ENCODE data around the gene SEC22A.

SEC22A gene

DNA sequence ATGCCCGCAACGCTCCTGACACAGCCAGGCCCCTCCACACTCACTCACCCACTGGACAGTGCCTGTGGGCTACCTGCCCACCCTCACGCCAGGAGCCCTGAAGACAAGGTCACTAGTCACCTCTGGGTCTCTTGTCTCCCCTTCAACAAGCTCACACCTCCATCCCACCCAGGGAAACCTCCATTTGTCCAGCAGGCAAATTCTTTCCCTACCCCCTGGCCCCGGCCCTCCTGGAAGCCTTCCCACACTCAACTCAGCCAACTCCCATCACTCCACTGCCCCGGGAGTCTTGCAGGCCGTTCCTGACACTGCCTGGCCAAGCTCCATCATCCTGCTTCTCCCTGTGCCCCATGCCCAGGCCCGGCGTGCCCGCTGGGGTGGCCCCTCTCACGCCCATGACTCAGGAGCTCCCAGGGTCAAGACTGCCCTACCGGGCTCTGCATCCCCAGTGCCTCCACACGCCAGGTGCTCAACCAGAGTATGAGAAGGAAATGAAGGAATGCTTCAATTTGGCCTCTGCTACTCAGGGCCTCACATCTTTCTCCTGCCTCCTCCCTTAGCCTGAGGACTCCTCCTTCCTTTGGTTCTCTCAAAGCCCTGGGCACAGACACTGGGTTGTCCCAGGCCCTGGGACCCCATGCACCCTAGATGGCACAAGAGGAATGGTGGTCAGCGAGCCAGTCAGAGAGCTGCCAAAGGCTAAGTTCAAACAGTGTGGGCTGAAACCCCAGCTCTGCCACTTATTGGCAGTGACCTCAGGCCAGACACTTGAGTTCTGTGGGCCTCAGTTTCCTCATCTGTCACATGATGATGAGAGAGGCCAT lies 88.6 kb downstream of the SEC22A start:
- TF ChIP-seq CEBPB (IDR thresholded peaks at IDR 0.05): no peak
- TF ChIP-seq, protein P1, sequence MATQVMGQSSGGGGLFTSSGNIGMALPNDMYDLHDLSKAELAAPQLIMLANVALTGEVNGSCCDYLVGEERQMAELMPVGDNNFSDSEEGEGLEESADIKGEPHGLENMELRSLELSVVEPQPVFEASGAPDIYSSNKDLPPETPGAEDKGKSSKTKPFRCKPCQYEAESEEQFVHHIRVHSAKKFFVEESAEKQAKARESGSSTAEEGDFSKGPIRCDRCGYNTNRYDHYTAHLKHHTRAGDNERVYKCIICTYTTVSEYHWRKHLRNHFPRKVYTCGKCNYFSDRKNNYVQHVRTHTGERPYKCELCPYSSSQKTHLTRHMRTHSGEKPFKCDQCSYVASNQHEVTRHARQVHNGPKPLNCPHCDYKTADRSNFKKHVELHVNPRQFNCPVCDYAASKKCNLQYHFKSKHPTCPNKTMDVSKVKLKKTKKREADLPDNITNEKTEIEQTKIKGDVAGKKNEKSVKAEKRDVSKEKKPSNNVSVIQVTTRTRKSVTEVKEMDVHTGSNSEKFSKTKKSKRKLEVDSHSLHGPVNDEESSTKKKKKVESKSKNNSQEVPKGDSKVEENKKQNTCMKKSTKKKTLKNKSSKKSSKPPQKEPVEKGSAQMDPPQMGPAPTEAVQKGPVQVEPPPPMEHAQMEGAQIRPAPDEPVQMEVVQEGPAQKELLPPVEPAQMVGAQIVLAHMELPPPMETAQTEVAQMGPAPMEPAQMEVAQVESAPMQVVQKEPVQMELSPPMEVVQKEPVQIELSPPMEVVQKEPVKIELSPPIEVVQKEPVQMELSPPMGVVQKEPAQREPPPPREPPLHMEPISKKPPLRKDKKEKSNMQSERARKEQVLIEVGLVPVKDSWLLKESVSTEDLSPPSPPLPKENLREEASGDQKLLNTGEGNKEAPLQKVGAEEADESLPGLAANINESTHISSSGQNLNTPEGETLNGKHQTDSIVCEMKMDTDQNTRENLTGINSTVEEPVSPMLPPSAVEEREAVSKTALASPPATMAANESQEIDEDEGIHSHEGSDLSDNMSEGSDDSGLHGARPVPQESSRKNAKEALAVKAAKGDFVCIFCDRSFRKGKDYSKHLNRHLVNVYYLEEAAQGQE (IDR thresholded peaks at IDR 0.05; ENCODE audit: low read depth): no peak

DNA sequence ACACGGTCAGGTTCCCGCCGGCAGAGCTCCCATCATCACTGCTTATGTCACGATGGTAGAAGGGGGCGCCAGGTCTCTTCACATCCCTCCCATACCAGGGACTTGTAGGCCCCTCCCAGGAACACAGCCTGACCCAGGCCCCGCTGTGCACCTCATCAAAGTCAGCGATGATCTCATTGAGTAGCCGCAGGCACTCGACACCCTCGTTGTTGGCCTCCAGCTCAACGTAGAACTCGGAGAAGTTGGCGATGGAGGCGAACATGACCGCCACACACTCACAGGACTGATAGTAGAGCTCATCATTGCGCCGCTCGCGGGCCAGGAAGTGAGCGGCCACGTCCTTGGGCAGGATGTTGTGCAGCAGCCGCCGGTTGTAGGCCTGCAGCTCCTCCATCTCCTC lies 89.2 kb downstream of the SEC22A start:
- TF ChIP-seq EP300 (IDR thresholded peaks at IDR 0.05; ENCODE audit: borderline replicate concordance) (no peak), TCF12 (IDR thresholded peaks at IDR 0.05; ENCODE audit: low read depth) (no peak), NFIC (IDR thresholded peaks at IDR 0.05) (no peak), CEBPB (IDR thresholded peaks at IDR 0.05) (no peak), TAF1 (IDR thresholded peaks at IDR 0.05; ENCODE audit: low read depth) (no peak), FOXM1 (IDR thresholded peaks at IDR 0.05; ENCODE audit: borderline replicate concordance, low read depth) (no peak), EGR1 (IDR thresholded peaks at IDR 0.05) (no peak), RAD21 (IDR thresholded peaks at IDR 0.05; ENCODE audit: low read depth) (no peak)

GRCh38 chr3:123291404-123291803 lies 89.7 kb downstream of the SEC22A start:
- TF ChIP-seq, protein P1 (IDR thresholded peaks at IDR 0.05; ENCODE audit: low read depth): no peak
- no peak for TF ChIP-seq CREB1 (IDR thresholded peaks at IDR 0.05; ENCODE audit: low read depth)
- TF ChIP-seq TAF1 (IDR thresholded peaks at IDR 0.05; ENCODE audit: low read depth): no peak
- TF ChIP-seq EGR1 (IDR thresholded peaks at IDR 0.05): no peak
- no peak for TF ChIP-seq YY1 (IDR thresholded peaks at IDR 0.05; ENCODE audit: low read depth)
- no peak for TF ChIP-seq RAD21 (IDR thresholded peaks at IDR 0.05; ENCODE audit: low read depth)
- no peak for TF ChIP-seq CEBPB (IDR thresholded peaks at IDR 0.05)
- no peak for TF ChIP-seq EP300 (IDR thresholded peaks at IDR 0.05; ENCODE audit: borderline replicate concordance)
- no peak for TF ChIP-seq TCF12 (IDR thresholded peaks at IDR 0.05; ENCODE audit: low read depth)
- no peak for TF ChIP-seq NFIC (IDR thresholded peaks at IDR 0.05)
- no peak for TF ChIP-seq TEAD4 (IDR thresholded peaks at IDR 0.05)
- no peak for TF ChIP-seq ZBTB7A (IDR thresholded peaks at IDR 0.05; ENCODE audit: low read depth)

DNA sequence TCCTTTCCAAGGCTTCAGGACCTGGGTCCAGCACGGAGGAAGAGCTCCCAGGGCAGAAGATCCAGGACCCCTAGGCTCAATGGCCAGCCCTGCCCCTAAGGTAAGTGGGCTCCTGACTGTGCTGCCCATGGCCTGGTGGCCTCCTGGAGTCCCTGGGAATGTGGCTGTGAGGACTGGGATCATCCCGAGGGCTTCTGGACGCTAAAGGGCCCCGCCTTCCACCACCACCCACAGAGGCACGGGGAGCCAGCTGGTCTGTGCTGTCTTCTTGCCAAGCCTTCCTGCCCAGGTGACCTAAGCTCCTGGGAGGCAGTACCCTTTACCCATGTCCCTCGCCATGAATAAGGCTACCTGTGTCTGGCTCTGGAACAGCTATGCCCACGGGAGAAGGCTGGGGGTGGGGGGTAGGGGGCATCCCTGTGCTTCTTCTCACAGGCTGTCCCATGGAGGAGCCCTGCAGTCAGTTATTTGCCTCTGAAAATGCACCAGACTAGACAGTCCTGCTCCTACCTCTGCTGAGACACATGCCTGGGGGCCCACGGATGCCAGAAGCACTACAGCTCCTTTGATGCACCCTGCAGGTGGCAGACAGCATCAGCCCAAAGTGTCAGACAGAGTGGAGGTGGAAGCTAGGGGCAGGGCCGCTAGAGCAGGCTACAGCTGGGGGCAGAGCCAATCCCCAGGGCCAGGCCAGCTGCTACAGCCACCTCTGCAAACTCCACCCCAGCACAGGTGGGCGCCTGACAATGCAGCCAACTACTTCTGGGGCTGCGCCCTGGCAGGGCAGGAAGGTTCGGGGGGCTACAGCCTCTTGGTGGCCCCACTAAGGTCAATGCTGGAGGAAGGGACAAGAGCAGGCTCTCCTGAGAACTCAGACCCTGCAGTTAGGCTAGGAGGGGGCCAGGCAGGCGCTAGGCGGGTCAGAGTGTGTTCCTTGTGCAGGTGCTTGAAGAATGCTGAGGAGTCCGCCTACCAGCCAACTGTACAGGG lies 90.9 kb downstream of the SEC22A start:
- TF ChIP-seq, protein P1 (IDR thresholded peaks at IDR 0.05; ENCODE audit: low read depth): no peak
- TF ChIP-seq TAF1 (IDR thresholded peaks at IDR 0.05; ENCODE audit: low read depth): no peak
- no peak for TF ChIP-seq TCF12 (IDR thresholded peaks at IDR 0.05; ENCODE audit: low read depth)
- TF ChIP-seq, protein P2, sequence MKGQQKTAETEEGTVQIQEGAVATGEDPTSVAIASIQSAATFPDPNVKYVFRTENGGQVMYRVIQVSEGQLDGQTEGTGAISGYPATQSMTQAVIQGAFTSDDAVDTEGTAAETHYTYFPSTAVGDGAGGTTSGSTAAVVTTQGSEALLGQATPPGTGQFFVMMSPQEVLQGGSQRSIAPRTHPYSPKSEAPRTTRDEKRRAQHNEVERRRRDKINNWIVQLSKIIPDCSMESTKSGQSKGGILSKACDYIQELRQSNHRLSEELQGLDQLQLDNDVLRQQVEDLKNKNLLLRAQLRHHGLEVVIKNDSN (IDR thresholded peaks at IDR 0.05): no peak
- TF ChIP-seq NFIC (IDR thresholded peaks at IDR 0.05): no peak
- TF ChIP-seq EGR1 (IDR thresholded peaks at IDR 0.05): no peak
- TF ChIP-seq RAD21 (IDR thresholded peaks at IDR 0.05; ENCODE audit: low read depth): no peak
- no peak for TF ChIP-seq FOXM1 (IDR thresholded peaks at IDR 0.05; ENCODE audit: borderline replicate concordance, low read depth)
- TF ChIP-seq EP300 (IDR thresholded peaks at IDR 0.05; ENCODE audit: borderline replicate concordance): no peak
- no peak for TF ChIP-seq YY1 (IDR thresholded peaks at IDR 0.05; ENCODE audit: low read depth)
- TF ChIP-seq, protein P3, sequence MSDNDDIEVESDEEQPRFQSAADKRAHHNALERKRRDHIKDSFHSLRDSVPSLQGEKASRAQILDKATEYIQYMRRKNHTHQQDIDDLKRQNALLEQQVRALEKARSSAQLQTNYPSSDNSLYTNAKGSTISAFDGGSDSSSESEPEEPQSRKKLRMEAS (IDR thresholded peaks at IDR 0.05): no peak
- no peak for TF ChIP-seq TEAD4 (IDR thresholded peaks at IDR 0.05)
- TF ChIP-seq CEBPB (IDR thresholded peaks at IDR 0.05): no peak
- TF ChIP-seq ZBTB7A (IDR thresholded peaks at IDR 0.05; ENCODE audit: low read depth): no peak
- TF ChIP-seq CREB1 (IDR thresholded peaks at IDR 0.05; ENCODE audit: low read depth): no peak
